ENCODE data around the gene KCNQ5. TPM values are rescaled to one million over a fixed set of nuclear protein-coding genes. Genes with fewer than 3 reads are reported as not detected.
"Not testable (repeated sequence)": the region's sequence is repeated elsewhere in the genome, so short reads cannot be mapped to it uniquely, and the experiment has no call there.

KCNQ5 gene
- total RNA-seq, 2 experiments from 2014 or later = 2.6 to 3.9 TPM

- Mint-ChIP-seq H3K4me3 (no peak overlapping the region), H3K9me3 (no peaks in the 10 kb centered on the region), H3K27ac (no peak overlapping the region), H3K36me3 (ENCODE audit: low read depth) (no peaks in the 10 kb centered on the region), H3K27me3 (no peaks in the 10 kb centered on the region), H3K4me1 (peaks cover 4% of the 10 kb centered on the region)
- ChIA-PET CTCF (no interaction called here), POLR2A (no interaction called here)
- no peak for DNase-seq
These were observed 555.5 kb downstream of the KCNQ5 start for GRCh38 chr6:73177221-73177944.

DNA sequence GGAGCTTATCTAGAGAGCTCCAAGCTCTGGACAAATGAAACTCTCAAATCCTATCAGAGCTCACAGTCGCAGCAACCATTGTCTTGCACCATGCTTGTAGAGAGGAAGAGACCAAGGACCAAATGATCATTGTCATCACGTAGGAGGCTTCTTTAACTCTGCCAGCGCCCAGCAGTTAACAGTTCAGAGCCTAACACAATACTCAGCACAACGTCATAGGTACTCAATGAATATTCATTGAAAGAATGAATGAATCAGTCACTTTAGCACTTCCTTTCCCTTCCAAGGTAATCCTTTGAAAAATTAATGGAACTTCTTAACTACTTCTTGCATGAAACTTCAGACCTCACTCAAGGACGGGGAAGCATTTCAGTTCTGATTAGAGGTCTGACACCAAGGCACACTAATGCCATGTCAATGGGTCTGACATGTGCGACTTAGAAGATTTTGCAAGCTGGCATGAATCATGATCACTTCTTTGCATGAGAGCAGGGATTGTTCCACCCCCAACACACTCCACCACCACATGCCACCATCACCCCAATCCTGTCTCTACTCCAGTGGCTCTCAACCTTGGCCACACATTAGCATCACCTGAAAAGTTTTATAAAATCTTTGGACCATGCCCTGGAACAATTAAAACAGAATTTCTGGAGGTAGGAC is 558.3 kb downstream of the KCNQ5 start:
- CTCF ChIA-PET = interaction anchor here (0.6 kb wide), 1 partner anchor 165 kb away, joined by 3 read pairs; no protein-coding TSS in a partner anchor
- Mint-ChIP-seq H3K27me3 (no peaks in the 10 kb centered on the region), H3K4me3 (no peak overlapping the region), H3K27ac (no peak overlapping the region), H3K36me3 (ENCODE audit: low read depth) (no peaks in the 10 kb centered on the region), H3K9me3 (no peaks in the 10 kb centered on the region), H3K4me1 (peaks cover 4% of the 10 kb centered on the region)
- DNase-seq = no peak
- POLR2A ChIA-PET = no interaction called here

DNA sequence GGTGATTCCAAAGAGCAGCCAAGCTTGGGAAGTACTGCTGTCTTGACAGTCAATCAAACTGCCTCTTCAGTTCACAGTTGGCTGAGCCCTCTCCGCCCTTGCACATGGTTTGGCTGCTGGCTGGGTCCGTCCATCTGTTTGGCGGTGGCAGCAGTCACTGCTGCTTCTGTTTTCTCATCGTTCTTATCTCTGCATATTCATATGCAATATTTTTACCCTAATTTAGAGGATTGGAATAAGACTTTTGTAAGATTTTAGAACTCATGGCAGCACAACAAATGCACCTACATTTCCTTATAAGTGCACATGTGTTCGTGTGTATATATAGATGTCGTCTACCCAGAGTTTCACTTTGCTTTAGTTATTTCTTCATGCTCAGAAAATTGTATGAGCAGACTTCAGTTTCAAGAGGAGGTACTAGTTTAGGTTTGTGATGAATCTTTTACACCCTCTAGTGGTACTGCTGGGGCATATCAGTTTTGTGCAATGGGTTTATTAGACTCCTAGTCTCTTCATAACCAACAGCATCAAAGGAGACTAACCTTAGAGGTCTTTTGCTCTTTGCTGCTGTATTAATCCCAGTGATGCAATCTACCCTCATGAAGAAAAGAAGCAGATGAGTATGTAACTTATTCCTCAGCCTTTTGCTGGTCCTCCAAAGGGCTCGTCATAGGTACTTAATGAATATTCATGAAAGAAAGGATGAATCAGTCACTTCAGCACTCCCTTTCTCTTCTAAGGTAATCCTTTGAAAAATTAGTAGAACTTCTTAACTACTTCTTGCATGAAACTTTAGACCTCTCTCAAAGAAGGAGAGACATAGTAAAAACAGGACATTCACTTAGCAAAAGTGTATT is 559.1 kb downstream of the KCNQ5 start:
- Mint-ChIP-seq H3K27me3 (no peaks in the 10 kb centered on the region), H3K4me3 (no peak overlapping the region), H3K4me1 (peaks cover 4% of the 10 kb centered on the region), H3K9me3 (no peaks in the 10 kb centered on the region), H3K36me3 (ENCODE audit: low read depth) (no peaks in the 10 kb centered on the region), H3K27ac (no peak overlapping the region)
- POLR2A ChIA-PET = no interaction called here
- CTCF ChIA-PET = interaction anchor here (0.6 kb wide), 1 partner anchor 165 kb away, joined by 3 read pairs; no protein-coding TSS in a partner anchor
- DNase-seq = peak; percentile 14

DNA sequence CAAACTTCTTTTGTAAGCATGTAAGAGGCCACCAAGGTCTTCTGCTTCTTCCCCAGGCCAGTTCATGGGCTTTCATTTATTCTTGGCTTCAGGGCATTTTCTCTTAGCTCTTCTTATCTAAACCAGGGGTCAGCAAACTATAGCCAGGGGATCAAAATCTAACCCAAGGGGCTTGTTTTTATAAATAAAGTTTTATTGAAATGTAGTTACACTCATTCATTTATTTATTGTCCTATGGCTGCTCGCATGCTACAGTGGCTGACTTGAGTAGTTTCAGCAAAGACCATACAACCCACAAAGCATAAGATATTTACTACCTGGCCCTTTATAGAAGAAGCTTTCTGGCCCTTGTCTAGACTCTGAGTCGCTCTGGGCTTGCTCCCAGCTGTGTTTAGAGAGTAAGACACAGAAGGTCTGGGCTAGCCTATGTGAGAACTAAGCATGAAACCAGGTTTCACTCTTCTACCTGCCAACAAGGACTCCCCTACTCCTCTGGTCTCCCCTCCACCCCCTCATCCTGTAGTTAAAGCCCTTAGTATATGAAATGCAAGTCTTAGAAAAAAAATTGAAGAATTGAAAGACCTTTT is 560.2 kb downstream of the KCNQ5 start:
- Mint-ChIP-seq H3K27ac (no peak overlapping the region), H3K4me3 (no peak overlapping the region), H3K27me3 (no peaks in the 10 kb centered on the region), H3K36me3 (ENCODE audit: low read depth) (no peaks in the 10 kb centered on the region), H3K9me3 (no peaks in the 10 kb centered on the region), H3K4me1 (peaks cover 4% of the 10 kb centered on the region)
- ChIA-PET CTCF (no interaction called here), POLR2A (no interaction called here)
- DNase-seq = no peak

- H3K4me3 Mint-ChIP-seq; H3K27me3 Mint-ChIP-seq; H3K27ac Mint-ChIP-seq; H3K9me3 Mint-ChIP-seq; DNase-seq; CTCF ChIA-PET; H3K36me3 Mint-ChIP-seq (ENCODE audit: low read depth); H3K4me1 Mint-ChIP-seq; POLR2A ChIA-PET: not testable (repeated sequence)
These were observed 571.4 kb downstream of the KCNQ5 start for GRCh38 chr6:73193302-73193701.

- no peaks in the 10 kb centered on the region for H3K36me3 Mint-ChIP-seq (ENCODE audit: low read depth)
- no peak overlapping the region for H3K27ac Mint-ChIP-seq
- H3K4me3 Mint-ChIP-seq = no peak overlapping the region
- ChIA-PET CTCF (no interaction called here), POLR2A (no interaction called here)
- no peaks in the 10 kb centered on the region for H3K4me1 Mint-ChIP-seq
- no peak for DNase-seq
- no peaks in the 10 kb centered on the region for H3K9me3 Mint-ChIP-seq
- no peaks in the 10 kb centered on the region for H3K27me3 Mint-ChIP-seq
These were observed 572.9 kb downstream of the KCNQ5 start for GRCh38 chr6:73194744-73195143.

DNA sequence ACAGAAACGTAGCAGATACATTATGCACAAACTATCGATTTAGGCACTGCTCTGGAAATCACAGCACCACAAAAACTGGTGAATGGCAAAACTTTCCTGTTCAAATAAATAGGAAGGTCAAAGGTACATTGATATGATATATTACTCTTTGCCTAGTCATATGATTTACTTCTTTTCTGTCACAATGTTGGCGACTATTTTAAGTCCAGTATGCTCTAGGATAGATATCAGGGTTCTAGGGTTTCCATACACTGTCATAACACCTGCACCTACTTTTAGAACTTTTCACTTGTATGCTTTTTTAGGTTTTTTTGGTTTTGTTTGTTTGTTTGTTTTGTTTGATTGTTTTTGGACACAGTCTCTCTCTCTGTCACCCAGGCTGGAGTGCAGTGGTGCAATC is 578.4 kb downstream of the KCNQ5 start:
- ChIA-PET POLR2A (interaction anchor here (0.7 kb wide), 1 partner anchor 11 kb away, joined by 3 read pairs; no protein-coding TSS in a partner anchor), CTCF (no interaction called here)
- Mint-ChIP-seq H3K36me3 (ENCODE audit: low read depth) (no peaks in the 10 kb centered on the region), H3K27ac (no peak overlapping the region), H3K4me1 (no peaks in the 10 kb centered on the region), H3K27me3 (no peaks in the 10 kb centered on the region), H3K4me3 (no peak overlapping the region), H3K9me3 (no peaks in the 10 kb centered on the region)
- no peak for DNase-seq

DNA sequence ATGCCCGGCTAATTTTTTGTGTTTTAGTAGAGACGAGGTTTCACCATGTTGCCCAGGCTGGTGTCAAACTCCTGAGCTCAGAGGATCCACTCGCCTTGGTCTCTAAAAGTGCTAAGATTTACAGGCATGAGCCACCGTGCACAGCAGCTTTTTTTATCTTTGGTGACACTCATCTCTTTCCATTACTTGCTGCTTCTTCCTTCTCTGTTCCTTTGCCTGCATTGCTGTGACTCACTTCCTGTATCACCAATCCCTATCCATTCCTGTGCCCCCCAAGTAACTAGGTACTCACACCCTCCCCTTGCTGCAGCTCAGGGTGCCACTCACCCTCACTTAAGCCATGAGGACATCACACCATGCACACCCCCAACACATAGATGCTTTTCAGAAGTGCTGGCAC is 578.9 kb downstream of the KCNQ5 start:
- POLR2A ChIA-PET = interaction anchor here (0.7 kb wide), 1 partner anchor 11 kb away, joined by 3 read pairs; no protein-coding TSS in a partner anchor
- H3K27me3 Mint-ChIP-seq = no peaks in the 10 kb centered on the region
- CTCF ChIA-PET = no interaction called here
- no peak overlapping the region for H3K27ac Mint-ChIP-seq
- no peaks in the 10 kb centered on the region for H3K36me3 Mint-ChIP-seq (ENCODE audit: low read depth)
- no peak overlapping the region for H3K4me3 Mint-ChIP-seq
- H3K9me3 Mint-ChIP-seq = no peaks in the 10 kb centered on the region
- no peaks in the 10 kb centered on the region for H3K4me1 Mint-ChIP-seq
- no peak for DNase-seq

GRCh38 chr6:73203098-73203497 is 581.2 kb downstream of the KCNQ5 start:
- Mint-ChIP-seq H3K27me3 (no peaks in the 10 kb centered on the region), H3K36me3 (ENCODE audit: low read depth) (no peaks in the 10 kb centered on the region), H3K4me1 (no peaks in the 10 kb centered on the region), H3K27ac (no peak overlapping the region), H3K4me3 (no peak overlapping the region), H3K9me3 (no peaks in the 10 kb centered on the region)
- ChIA-PET CTCF (interaction anchor here (0.8 kb wide), 1 partner anchor 13 kb away, joined by 3 read pairs; no protein-coding TSS in a partner anchor), POLR2A (no interaction called here)
- DNase-seq = no peak

- Mint-ChIP-seq H3K4me3 (no peak overlapping the region), H3K27ac (no peak overlapping the region), H3K9me3 (no peaks in the 10 kb centered on the region), H3K27me3 (no peaks in the 10 kb centered on the region), H3K4me1 (no peaks in the 10 kb centered on the region), H3K36me3 (ENCODE audit: low read depth) (no peaks in the 10 kb centered on the region)
- CTCF ChIA-PET = interaction anchor here (0.6 kb wide), 1 partner anchor 1099 kb away, joined by 3 read pairs; no protein-coding TSS in a partner anchor
- no peak for DNase-seq
- POLR2A ChIA-PET = no interaction called here
These were observed 582.4 kb downstream of the KCNQ5 start for GRCh38 chr6:73204252-73204651.

DNA sequence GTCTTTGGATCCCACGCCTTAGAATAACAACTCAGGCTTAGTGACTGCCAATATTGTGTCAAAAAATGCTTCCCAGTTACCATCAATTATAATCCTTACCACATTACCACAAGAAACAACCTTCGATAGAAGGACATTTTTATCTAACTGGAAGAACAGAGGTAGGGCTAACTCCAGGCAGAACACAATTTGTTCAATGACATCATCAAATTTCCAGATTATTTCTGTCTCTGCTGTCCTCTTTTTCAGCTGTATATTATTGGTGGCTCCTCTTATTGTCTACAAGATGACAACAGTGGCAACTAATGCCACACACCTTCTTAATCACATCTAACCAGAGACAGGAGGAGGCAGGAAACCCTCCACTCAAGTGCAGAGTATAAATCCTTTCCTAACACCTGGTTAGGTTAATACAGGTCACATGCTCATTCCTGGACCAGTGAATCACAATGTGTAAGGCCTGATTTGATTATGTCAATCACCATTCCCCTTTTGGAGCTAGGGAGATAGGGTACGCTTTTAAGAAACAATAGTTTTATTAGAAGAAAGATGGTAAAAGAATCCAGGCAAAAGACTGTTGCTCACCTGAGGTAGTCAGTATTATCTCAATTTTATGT is 585.5 kb downstream of the KCNQ5 start:
- Mint-ChIP-seq H3K9me3 (no peaks in the 10 kb centered on the region), H3K27me3 (no peaks in the 10 kb centered on the region), H3K4me3 (no peak overlapping the region), H3K36me3 (ENCODE audit: low read depth) (no peaks in the 10 kb centered on the region), H3K27ac (no peak overlapping the region), H3K4me1 (no peaks in the 10 kb centered on the region)
- CTCF ChIA-PET = no interaction called here
- POLR2A ChIA-PET = no interaction called here
- DNase-seq = no peak

- no peaks in the 10 kb centered on the region for H3K4me1 Mint-ChIP-seq
- DNase-seq = no peak
- CTCF ChIA-PET = no interaction called here
These were observed 587.3 kb downstream of the KCNQ5 start for GRCh38 chr6:73209117-73209516.

More at GRCh38 chr6:73209117-73209516, 587.3 kb downstream of the KCNQ5 start:
- POLR2A ChIA-PET = no interaction called here
- Mint-ChIP-seq H3K4me3 (no peak overlapping the region), H3K9me3 (no peaks in the 10 kb centered on the region), H3K27me3 (no peaks in the 10 kb centered on the region), H3K27ac (no peak overlapping the region), H3K36me3 (ENCODE audit: low read depth) (no peaks in the 10 kb centered on the region)
